ENCODE measurements around the gene MYH11.

Gene MYH11

DNA sequence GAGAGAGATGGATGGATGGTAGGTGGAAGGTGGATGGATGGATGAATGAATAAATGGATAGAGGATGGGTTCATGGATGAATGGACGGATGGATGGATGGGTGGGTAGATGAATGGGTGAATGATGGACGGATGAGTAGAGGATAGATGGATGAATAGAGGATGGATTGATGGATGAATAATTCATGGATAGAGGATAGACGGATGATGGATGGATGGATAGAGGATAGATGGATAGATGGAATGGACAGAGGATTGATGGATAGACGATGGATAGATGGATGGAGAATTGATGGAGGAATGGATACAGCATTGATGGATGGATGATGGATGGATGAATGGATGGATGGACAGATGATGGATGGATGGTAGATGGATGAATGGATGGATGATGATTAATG, 91.7 kb downstream of the MYH11 start:
- TF ChIP-seq, protein P1, sequence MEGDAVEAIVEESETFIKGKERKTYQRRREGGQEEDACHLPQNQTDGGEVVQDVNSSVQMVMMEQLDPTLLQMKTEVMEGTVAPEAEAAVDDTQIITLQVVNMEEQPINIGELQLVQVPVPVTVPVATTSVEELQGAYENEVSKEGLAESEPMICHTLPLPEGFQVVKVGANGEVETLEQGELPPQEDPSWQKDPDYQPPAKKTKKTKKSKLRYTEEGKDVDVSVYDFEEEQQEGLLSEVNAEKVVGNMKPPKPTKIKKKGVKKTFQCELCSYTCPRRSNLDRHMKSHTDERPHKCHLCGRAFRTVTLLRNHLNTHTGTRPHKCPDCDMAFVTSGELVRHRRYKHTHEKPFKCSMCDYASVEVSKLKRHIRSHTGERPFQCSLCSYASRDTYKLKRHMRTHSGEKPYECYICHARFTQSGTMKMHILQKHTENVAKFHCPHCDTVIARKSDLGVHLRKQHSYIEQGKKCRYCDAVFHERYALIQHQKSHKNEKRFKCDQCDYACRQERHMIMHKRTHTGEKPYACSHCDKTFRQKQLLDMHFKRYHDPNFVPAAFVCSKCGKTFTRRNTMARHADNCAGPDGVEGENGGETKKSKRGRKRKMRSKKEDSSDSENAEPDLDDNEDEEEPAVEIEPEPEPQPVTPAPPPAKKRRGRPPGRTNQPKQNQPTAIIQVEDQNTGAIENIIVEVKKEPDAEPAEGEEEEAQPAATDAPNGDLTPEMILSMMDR (IDR thresholded peaks at IDR 0.05; ENCODE audit: control insufficient read depth, insufficient read depth, low read depth, low read length, missing control alignments), result no peak
- no peak overlapping the region for H3K4me3 ChIP-seq (ENCODE audit: control insufficient read depth, low read depth, low read length)
- DNase-seq (ENCODE audit: low read depth), result no peak

DNA sequence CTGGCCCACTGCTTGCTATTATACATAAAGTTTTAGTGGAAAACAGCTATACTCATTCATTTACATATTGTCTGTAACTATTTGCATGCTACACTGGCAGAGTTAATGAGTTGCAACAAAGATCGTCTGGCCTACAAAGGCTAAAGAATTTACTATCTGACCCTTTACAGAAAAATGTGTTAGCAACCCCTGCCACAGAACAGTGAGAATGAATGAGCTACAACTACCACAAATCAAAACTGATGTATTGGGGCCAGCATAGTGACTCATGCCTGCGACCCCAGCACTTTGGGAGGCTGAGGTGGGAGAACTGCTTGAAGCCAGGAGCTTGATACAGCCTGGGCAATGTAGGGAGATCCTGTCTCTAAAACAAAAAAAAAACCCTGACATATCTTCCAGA, 92.7 kb downstream of the MYH11 start:
- no peak overlapping the region for H3K4me3 ChIP-seq (ENCODE audit: control insufficient read depth, low read depth, low read length)
- no peak for DNase-seq (ENCODE audit: low read depth)
- TF ChIP-seq, protein P1 (IDR thresholded peaks at IDR 0.05; ENCODE audit: control insufficient read depth, insufficient read depth, low read depth, low read length, missing control alignments), result no peak

DNA sequence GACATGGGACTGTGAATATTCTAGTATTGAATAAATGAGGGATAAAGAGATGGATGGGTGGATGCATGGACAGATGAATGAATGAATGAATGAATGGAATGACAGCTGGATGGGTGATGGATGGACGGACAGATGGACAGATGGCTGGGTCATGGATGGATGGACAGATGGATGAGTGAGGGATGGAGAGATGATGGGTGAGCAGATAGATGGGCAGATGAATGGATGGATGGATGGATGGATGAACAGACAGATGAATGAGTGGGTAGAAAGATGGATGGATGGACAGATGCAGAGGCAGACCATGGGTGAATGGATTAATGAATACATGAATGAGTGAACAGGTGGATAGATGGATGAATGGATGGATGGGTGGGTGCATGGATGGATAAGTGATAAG, 96.7 kb downstream of the MYH11 start:
- TF ChIP-seq, protein P1 (IDR thresholded peaks at IDR 0.05; ENCODE audit: control insufficient read depth, insufficient read depth, low read depth, low read length, missing control alignments), result no peak
- no peak for DNase-seq (ENCODE audit: low read depth)
- H3K4me3 ChIP-seq (ENCODE audit: control insufficient read depth, low read depth, low read length), result no peak overlapping the region

DNA sequence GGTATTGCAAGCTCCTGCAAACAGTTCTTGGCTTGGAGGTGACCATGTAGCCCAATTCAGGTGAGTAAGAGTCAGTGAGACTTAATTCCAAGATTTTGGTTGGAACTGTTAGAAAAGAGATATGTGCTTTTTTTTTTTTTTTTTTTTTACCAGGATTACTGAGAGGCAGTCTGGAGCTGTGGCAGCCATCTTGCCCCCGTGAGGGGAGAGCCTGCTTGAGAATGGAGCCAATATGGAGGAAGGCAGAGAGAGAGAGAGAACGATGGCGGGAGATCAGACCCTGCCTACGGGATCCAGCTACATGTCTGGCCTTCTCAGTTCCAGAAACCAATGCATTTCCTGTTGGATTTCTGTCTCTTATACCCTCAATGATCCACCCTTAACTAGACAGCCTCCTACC, 97.8 kb downstream of the MYH11 start:
- TF ChIP-seq, protein P1 (IDR thresholded peaks at IDR 0.05; ENCODE audit: control insufficient read depth, insufficient read depth, low read depth, low read length, missing control alignments), result no peak
- DNase-seq (ENCODE audit: low read depth), result no peak
- H3K4me3 ChIP-seq (ENCODE audit: control insufficient read depth, low read depth, low read length), result no peak overlapping the region

DNA sequence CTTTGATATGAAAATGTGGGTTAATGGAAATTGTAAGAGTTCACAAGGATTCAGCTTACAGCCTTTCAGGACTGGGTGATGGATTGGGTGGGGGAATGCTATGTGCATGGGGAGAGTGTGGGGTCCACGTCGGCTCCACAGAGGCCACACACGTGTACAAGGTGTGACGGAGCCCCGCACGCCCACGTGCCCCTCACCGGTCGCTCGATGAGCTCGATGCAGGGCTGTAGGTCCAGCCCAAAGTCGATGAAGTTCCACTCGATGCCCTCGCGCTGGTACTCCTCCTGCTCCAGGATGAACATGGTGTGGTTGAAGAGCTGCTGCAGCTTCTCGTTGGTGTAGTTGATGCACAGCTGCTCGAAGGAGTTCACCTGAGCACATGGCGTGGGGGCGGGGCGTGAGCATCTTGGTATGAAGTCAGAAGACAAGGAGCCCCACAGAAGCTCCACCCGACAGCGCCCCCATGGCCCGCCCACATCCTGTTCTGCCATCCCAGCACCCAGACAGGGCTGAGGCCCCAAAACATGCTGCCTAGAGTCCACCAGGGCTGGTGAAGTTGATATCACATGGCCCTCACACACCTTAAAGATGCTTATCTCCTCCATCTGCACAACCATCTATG, 99.1 kb downstream of the MYH11 start:
- no peak for DNase-seq (ENCODE audit: low read depth)
- TF ChIP-seq, protein P1 (IDR thresholded peaks at IDR 0.05; ENCODE audit: control insufficient read depth, insufficient read depth, low read depth, low read length, missing control alignments), result no peak
- no peak overlapping the region for H3K4me3 ChIP-seq (ENCODE audit: control insufficient read depth, low read depth, low read length)

DNA sequence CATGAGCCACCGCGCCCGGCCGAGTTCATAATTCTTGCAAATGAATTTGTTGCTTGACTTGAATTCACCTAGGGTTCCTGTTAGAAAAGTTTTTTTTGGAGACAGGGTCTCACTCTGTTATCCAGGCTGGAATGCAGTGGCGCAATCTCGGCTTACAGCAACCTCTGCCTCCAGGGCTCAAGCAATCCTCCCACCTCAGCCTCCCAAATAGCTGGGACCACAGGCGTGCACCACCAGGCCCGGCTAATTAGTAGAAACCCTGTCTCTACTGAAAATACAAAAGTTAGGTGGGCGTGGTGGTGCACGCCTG, 99.8 kb downstream of the MYH11 start:
- no peak overlapping the region for H3K4me3 ChIP-seq (ENCODE audit: control insufficient read depth, low read depth, low read length)
- TF ChIP-seq, protein P1 (IDR thresholded peaks at IDR 0.05; ENCODE audit: control insufficient read depth, insufficient read depth, low read depth, low read length, missing control alignments), result no peak
- no peak for DNase-seq (ENCODE audit: low read depth)

Measured in AG09309 (cell line).